Fibroblast of lung (primary cell): ENCODE results near the gene KRT3.

Experiments
- CTCF ChIP-seq, 2 donors: IDR thresholded peaks in 1 of 2; conservative IDR thresholded peaks in 1 of 2; 1 replicate in 1 of 2; 2 replicates in 1 of 2; pipeline ENCODE4 v1.5.1; 2011 to 2012; ENCODE audit warnings: low read length in 2 of 2, control low read depth in 1 of 2, inconsistent platforms in 1 of 2, low read depth in 1 of 2, mild to moderate bottlenecking in 1 of 2
- EZH2 ChIP-seq: IDR thresholded peaks from 2 replicates; pipeline ENCODE4 v1.5.1; 2012; ENCODE audit warnings: low read length, control low read depth, mild to moderate bottlenecking; ENCODE audit errors: missing control alignments

- TF ChIP-seq CTCF (conservative IDR thresholded peaks at IDR 0.05 in 1 of 2, IDR thresholded peaks at IDR 0.05 in 1 of 2; ENCODE audit: low read depth in 1 of 2, low read length in 2 of 2), result no peak
- no peak for TF ChIP-seq EZH2
These were observed 24.4 kb downstream of the KRT3 start for GRCh38 chr12:52771505-52771904.
